ENCODE results near the gene RERG. TPM values are rescaled to one million over a fixed set of nuclear protein-coding genes. Genes with fewer than 3 reads are reported as not detected.

Gene RERG
- total RNA-seq (2021) (0.50 and 1.4 TPM in 2 replicates), Bru-seq, nascent RNA (percentile 22 among the genes with signal in this experiment), BruChase-seq, experiment 1, labeled RNA remaining after a 2-hour chase (percentile 39 among the genes with signal in this experiment), BruChase-seq, experiment 2, labeled RNA remaining after a 6-hour chase (percentile 23 among the genes with signal in this experiment)
- long read RNA-seq = 0 reads

- ChIA-PET POLR2A (ENCODE audit: unreplicated experiment) (interaction anchor here (0.6 to 1.1 kb wide), 2 partner anchors 70 to 418 kb away, joined by 6 to 7 read pairs; partner anchors contain the start of genes C12orf60 and WBP11), CTCF (interaction anchor here (0.6 to 2.1 kb wide), 12 partner anchors 11 to 497 kb away, joined by 3 to 10 read pairs (median 4); no protein-coding TSS in a partner anchor)
- Histone ChIP-seq H3K4me3 (peak within 1 kb of the TSS; percentile 41; the same call in 1 of the 2 replicates), H3K79me2 (ENCODE audit: low read depth) (no peaks in the 10 kb centered on the region), H3K27ac (no peak within 1 kb of the TSS), H3K9me3 (ENCODE audit: insufficient read depth, low read depth) (no peaks in the 10 kb centered on the region), H4K20me1 (ENCODE audit: insufficient read depth) (no peaks in the 10 kb centered on the region), H3K4me2 (peak within 1 kb of the TSS; percentile 70), H3K27me3 (ENCODE audit: insufficient read depth, low read depth) (no peaks in the 10 kb centered on the region), H3F3A (ENCODE audit: insufficient read depth, low read depth) (no peaks in the 10 kb centered on the region; the same call in 1 of the 2 replicates), H3K4me1 (replicated peaks; ENCODE audit: insufficient read depth) (0 out of 2 replicates have a peak, but pooled peaks cover 7% of the 10 kb centered on the region), H2AFZ (peak within 1 kb of the TSS; percentile 74), H3K9me2 (ENCODE audit: insufficient read depth) (no peaks in the 10 kb centered on the region), H3K36me3 (ENCODE audit: low read depth) (no peaks in the 10 kb centered on the region)
- intact Hi-C loops (cut with micrococcal nuclease; ENCODE audit: unreplicated experiment) = loop anchor here (1.0 to 10.0 kb wide), 8 partner anchors 48 to 589 kb away; partner anchors contain the start of gene SMCO3
- TF ChIP-seq CTCF (conservative IDR thresholded peaks at IDR 0.05) (peak; percentile 85), EZH2 (IDR thresholded peaks at IDR 0.05; ENCODE audit: low read depth) (no peak)
- peak; percentile 44 to 87 for DNase-seq
- BruUV-seq (replicated peaks) = no TSS peak
Observed at GRCh38 chr12:15220915-15221885, at the start of gene RERG. TSS of gene RERG (minus strand) at chr12:15221417. CDS start at chr12:15217489, 3,928 bp downstream.

- no peak overlapping the region for H3K4me3 ChIP-seq
- peaks cover 13% of the 10 kb centered on the region; the same call in 1 of the 2 replicates for H3K4me1 ChIP-seq (replicated peaks; ENCODE audit: insufficient read depth)
- H3K9me3 ChIP-seq (ENCODE audit: insufficient read depth, low read depth) = no peaks in the 10 kb centered on the region
- BruUV-seq (replicated peaks) = no TSS peak
- no peaks in the 10 kb centered on the region for H3K27me3 ChIP-seq (ENCODE audit: insufficient read depth, low read depth)
- H4K20me1 ChIP-seq (ENCODE audit: insufficient read depth) = no peaks in the 10 kb centered on the region
- no peaks in the 10 kb centered on the region for H3K36me3 ChIP-seq (ENCODE audit: low read depth)
- H3K79me2 ChIP-seq (ENCODE audit: low read depth) = no peaks in the 10 kb centered on the region
- no peak overlapping the region for H3K27ac ChIP-seq
- H2AFZ ChIP-seq = no peak overlapping the region
- no peaks in the 10 kb centered on the region for H3F3A ChIP-seq (ENCODE audit: insufficient read depth, low read depth)
- no peak for DNase-seq
- no peak overlapping the region for H3K4me2 ChIP-seq
- TF ChIP-seq EZH2 (IDR thresholded peaks at IDR 0.05; ENCODE audit: low read depth) = no peak
- TF ChIP-seq CTCF (conservative IDR thresholded peaks at IDR 0.05) = no peak
- CTCF ChIA-PET = interaction anchor here (0.6 kb wide), 1 partner anchor 469 kb away, joined by 4 read pairs; no protein-coding TSS in a partner anchor
- intact Hi-C loops (cut with micrococcal nuclease; ENCODE audit: unreplicated experiment) = no loop called here
- POLR2A ChIA-PET (ENCODE audit: unreplicated experiment) = interaction anchor here (0.6 to 0.7 kb wide), 3 partner anchors 223 to 493 kb away, joined by 3 to 5 read pairs (median 3); no protein-coding TSS in a partner anchor
- no peaks in the 10 kb centered on the region for H3K9me2 ChIP-seq (ENCODE audit: insufficient read depth)
Observed at GRCh38 chr12:15270591-15270990, 49.4 kb upstream of the RERG start.

- Histone ChIP-seq H2AFZ (no peak overlapping the region), H3K36me3 (ENCODE audit: low read depth) (no peaks in the 10 kb centered on the region), H3K9me3 (ENCODE audit: insufficient read depth, low read depth) (no peaks in the 10 kb centered on the region), H3K79me2 (ENCODE audit: low read depth) (no peaks in the 10 kb centered on the region), H3K4me1 (replicated peaks; ENCODE audit: insufficient read depth) (0 out of 2 replicates have a peak, but pooled peaks cover 2% of the 10 kb centered on the region), H3K9me2 (ENCODE audit: insufficient read depth) (no peaks in the 10 kb centered on the region), H3K4me3 (no peak overlapping the region), H3K4me2 (no peak overlapping the region), H4K20me1 (ENCODE audit: insufficient read depth) (no peaks in the 10 kb centered on the region), H3K27me3 (ENCODE audit: insufficient read depth, low read depth) (no peaks in the 10 kb centered on the region), H3K27ac (no peak overlapping the region), H3F3A (ENCODE audit: insufficient read depth, low read depth) (no peaks in the 10 kb centered on the region)
- intact Hi-C loops (cut with micrococcal nuclease; ENCODE audit: unreplicated experiment) = loop anchor here (1.0 to 2.0 kb wide), 7 partner anchors 48 to 639 kb away; partner anchors contain the start of gene RERG
- POLR2A ChIA-PET (ENCODE audit: unreplicated experiment) = no interaction called here
- TF ChIP-seq CTCF (conservative IDR thresholded peaks at IDR 0.05) (peak; percentile 92), EZH2 (IDR thresholded peaks at IDR 0.05; ENCODE audit: low read depth) (no peak)
- peak; percentile 53 to 63 for DNase-seq
- no TSS peak for BruUV-seq (replicated peaks)
- CTCF ChIA-PET = interaction anchor here (0.6 kb wide), 1 partner anchor 146 kb away, joined by 3 read pairs; no protein-coding TSS in a partner anchor
Observed at GRCh38 chr12:15268927-15269552, 47.8 kb upstream of the RERG start.

Data from PC-9 (cell line).